Naive B cell (primary cell): ENCODE data around the gene RLBP1. TPM values are rescaled to one million over a fixed set of nuclear protein-coding genes. Genes with fewer than 3 reads are reported as not detected.

ENCODE experiments used
- ATAC-seq, 2 donors: fragments of 150-1000 bp; cut with Tn5 transposase; 2 replicates each; pipeline ENCODE4 v1.10.0; 2021; ENCODE audit warnings: low read depth in 2 of 2, mild to moderate bottlenecking in 2 of 2, moderate library complexity in 2 of 2
- DNase-seq: peaks from one replicate; pipeline ENCODE4 v3.0.0; 2022
- H3K27ac Mint-ChIP-seq, 6 donors: one replicate each; pipeline ENCODE4 v1.8.0; 2020 to 2022; ENCODE audit warnings: mild to moderate bottlenecking in 6 of 6, mixed read lengths in 6 of 6, moderate library complexity in 5 of 6, inconsistent platforms in 2 of 6
- H3K27me3 Mint-ChIP-seq, 3 donors: one replicate each; pipeline ENCODE4 v1.8.0; 2021 to 2022; ENCODE audit warnings: mixed read lengths in 3 of 3, mild to moderate bottlenecking in 1 of 3
- H3K36me3 Mint-ChIP-seq, 2 donors: one replicate each; pipeline ENCODE4 v1.8.0; 2020 to 2022; ENCODE audit warnings: mixed read lengths in 2 of 2, inconsistent platforms in 1 of 2, mild to moderate bottlenecking in 1 of 2
- H3K4me1 Mint-ChIP-seq, 3 donors: one replicate each; pipeline ENCODE4 v1.8.0; 2020 to 2022; ENCODE audit warnings: mixed read lengths in 3 of 3, inconsistent platforms in 1 of 3, mild to moderate bottlenecking in 1 of 3, moderate library complexity in 1 of 3
- H3K4me3 Mint-ChIP-seq, 8 donors: one replicate each; pipeline ENCODE4 v1.8.0; 2020 to 2022; ENCODE audit warnings: mild to moderate bottlenecking in 8 of 8, mixed read lengths in 8 of 8, moderate library complexity in 8 of 8, inconsistent platforms in 2 of 8
- H3K9me3 Mint-ChIP-seq, 7 donors: one replicate each; pipeline ENCODE4 v1.8.0; 2020 to 2022; ENCODE audit warnings: mixed read lengths in 7 of 7, mild to moderate bottlenecking in 5 of 7, inconsistent platforms in 2 of 7, moderate library complexity in 1 of 7
- polyA plus RNA-seq, 6 donors: library from polyadenylated mRNA; unstranded; fragments of 300-500 nt; fragmentation: Illumina TruSeq; gene quantifications; one replicate each; pipeline ENCODE4 v1.2.3, GENCODE V29; 2021; ENCODE audit warnings: low read depth in 6 of 6

Gene RLBP1
- polyA plus RNA-seq, 6 donors from 2014 or later: not detected

DNA sequence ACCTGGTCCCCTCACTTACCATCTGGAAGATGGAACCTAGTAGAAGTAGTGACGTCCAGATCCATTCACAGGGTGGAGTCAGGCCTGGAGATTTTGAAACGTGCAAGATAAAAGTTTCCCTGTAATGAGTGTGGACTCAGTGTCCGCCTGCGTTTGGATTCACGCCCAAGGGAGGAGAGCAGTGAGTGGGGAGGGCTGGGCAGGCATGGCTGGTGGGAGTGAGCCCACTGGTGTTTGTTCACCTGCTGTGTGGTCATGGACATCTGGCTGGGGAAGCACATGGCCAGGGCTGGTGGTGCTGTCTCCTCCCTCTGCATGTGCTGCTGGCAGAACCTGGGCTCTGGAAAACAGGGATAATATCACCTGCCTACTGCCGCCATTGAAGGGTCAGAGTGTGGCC is 37.0 kb downstream of the RLBP1 start:
- Mint-ChIP-seq H3K4me1 (no peaks in the 10 kb centered on the region), H3K9me3 (no peaks in the 10 kb centered on the region), H3K27ac (no peak overlapping the region), H3K27me3 (no peaks in the 10 kb centered on the region), H3K4me3 (peak overlapping the region in 1 of 8 donors; percentile 15), H3K36me3 (peaks cover 15 to 21% of the 10 kb centered on the region in 2 donors)
- no peak for DNase-seq
- ATAC-seq: no peak

DNA sequence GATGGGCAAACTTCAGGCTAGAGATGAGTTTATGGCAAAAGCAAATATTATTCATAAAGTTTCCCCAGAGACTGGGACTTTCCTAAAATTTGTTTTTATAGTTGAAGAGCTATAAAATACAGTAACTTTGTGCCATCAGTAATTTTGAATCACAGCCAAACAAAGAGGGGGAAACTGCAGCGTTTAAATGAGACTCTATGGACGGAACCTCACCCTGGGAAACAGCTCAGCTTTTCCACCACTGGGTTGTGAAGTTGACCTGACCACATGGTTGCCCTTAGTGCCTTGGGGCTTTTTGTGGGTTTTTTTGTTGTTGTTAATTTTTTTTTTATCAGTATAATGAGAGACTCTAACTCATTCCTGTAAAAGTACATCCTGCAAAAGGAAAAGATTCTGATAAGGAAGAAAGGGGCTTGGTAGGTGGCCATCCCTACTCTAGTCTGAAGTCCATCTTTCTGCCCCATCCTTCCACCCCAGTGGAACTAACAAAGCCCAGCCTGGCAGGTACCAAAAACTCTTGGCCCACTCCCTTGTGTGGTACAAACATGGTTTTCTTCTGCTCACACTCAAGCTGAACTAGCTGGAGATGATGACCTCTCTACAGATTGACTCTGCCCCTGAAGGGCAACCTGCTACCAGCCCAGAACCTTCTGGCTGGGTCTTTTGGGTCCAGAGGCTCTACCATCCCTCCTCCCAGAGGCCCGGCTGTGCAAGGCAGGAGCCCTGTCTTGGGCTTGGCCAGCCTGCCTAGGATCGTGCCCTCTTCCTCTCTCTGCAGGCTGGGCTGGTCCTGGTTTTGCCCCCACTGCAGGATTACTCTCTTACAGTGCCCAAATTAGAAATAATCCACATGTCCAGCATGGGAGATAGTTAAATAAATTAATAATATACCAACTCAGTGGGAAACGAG is 41.2 kb downstream of the RLBP1 start:
- Mint-ChIP-seq H3K27ac (no peak overlapping the region), H3K4me1 (no peaks in the 10 kb centered on the region), H3K36me3 (peaks cover 10 to 15% of the 10 kb centered on the region in 2 donors), H3K4me3 (no peak overlapping the region), H3K9me3 (no peaks in the 10 kb centered on the region), H3K27me3 (no peaks in the 10 kb centered on the region)
- ATAC-seq (no peak), DNase-seq (no peak)

DNA sequence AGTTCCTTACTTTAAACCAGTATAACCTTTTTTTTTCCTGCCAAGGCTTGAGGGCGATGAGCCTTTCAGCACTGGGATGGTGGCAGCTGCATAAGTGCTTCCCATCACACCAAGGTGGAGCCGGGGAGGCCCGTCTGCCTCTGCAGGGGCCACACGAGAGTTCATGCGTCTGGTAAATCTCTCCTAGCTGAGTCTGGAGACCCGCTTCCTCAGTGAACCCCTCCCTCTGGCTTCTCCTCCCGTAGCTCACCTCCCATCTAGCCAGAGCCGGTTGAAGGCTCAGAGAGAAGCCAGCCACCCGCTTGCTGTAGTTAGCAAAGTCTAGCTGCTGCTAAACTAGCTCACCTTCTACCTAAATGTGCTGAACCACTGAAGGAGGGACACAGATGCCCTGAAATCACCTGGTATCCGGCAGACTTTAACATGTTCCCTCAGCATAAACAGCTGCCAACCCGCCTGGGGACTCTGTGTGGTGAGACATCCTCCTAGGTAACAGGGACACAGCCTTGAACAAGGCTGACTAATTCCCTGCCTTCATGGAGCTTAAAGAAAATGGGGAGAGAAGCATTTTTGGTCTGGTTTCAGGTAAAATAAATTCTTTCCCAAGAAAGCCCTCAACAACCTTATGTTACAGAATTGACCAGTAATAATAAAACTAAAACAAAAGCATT is 42.9 kb downstream of the RLBP1 start:
- H3K4me3 Mint-ChIP-seq: no peak overlapping the region
- H3K27ac Mint-ChIP-seq: peak overlapping the region in 1 of 6 donors; percentile 3
- DNase-seq (no peak), ATAC-seq (no peak)
- no peaks in the 10 kb centered on the region for H3K27me3 Mint-ChIP-seq
- no peaks in the 10 kb centered on the region for H3K4me1 Mint-ChIP-seq
- no peaks in the 10 kb centered on the region for H3K9me3 Mint-ChIP-seq
- H3K36me3 Mint-ChIP-seq: peaks cover 7 to 10% of the 10 kb centered on the region in 2 donors

DNA sequence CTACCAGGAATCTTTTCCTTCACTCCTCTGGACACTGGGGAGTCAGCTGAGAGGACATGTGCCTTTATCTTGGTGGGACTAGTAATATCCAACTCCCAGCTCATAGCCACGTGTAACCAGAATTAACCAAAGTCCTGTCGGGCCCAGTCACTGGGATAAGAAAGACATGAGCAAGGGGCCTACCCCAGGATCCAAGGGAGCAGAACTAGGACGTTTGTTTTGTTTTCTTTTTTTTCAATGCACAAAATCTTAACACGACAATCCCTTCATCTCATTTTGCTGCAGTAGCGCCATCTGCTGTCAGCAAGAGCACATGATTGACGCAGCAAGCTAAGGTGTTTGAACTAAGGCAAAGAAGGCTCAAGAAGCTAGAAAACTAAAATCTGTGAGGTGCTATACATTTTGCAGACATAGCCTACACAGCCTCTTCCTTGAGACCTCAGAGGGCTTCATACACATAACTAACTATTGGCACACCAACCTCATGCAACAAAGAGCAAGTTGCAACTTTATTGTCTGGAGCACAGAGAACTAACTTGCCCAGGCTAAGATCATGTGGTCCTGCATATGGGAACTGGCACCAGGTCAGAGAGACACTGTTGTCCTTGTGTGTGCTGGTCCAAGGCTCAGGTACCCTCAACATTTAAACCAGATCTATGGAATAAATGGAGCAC is 43.6 kb downstream of the RLBP1 start:
- DNase-seq (peak; percentile 20), ATAC-seq (no peak)
- no peaks in the 10 kb centered on the region for H3K27me3 Mint-ChIP-seq
- peak overlapping the region in 1 of 6 donors; percentile 76 for H3K27ac Mint-ChIP-seq
- H3K36me3 Mint-ChIP-seq: peaks cover 7 to 10% of the 10 kb centered on the region in 2 donors
- H3K4me1 Mint-ChIP-seq: no peaks in the 10 kb centered on the region
- no peaks in the 10 kb centered on the region for H3K9me3 Mint-ChIP-seq
- H3K4me3 Mint-ChIP-seq: no peak overlapping the region

DNA sequence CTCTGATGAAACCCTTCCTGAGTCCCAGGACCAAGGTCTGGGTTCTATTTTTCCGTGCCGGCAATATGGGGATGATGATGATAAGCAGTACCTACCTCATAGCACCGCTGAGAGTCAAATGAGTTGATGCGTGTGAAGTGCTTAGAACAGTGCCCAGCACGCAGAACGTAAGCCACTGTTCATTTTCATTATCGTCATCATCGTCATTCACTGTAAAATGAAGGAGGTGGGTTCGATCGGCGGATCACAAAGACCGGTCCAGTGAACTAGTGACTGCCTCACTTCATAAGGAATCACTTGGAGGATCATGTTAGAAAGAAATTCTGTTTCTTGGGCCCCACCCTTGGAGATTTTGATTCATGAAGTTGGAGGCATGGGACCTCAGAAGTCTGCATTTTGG is 44.3 kb downstream of the RLBP1 start:
- no peaks in the 10 kb centered on the region for H3K4me1 Mint-ChIP-seq
- ATAC-seq: no peak

DNA sequence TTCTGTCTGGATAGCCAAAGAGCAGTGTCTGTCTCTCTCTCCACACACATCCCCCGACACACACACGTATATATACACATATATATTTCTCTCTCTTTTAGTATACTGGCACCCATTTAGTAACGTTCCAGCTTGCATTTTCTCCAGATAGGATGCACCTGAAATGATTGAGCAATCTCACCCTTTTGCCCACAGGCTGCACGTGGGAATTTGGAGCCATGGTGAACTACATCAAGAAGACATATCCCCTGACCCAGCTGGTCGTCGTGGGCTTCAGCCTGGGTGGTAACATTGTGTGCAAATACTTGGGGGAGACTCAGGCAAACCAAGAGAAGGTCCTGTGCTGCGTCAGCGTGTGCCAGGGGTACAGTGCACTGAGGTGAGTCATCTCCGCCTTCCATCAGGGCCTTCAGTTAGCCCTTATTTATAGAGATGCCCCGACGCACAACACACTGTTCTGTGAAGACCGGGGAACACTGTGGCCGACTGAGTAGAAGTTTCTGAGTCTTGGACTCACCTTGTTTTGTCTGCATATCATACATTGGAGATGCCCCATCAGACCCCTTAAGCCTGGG is 45.7 kb downstream of the RLBP1 start:
- no peaks in the 10 kb centered on the region for H3K9me3 Mint-ChIP-seq
- no peaks in the 10 kb centered on the region for H3K4me1 Mint-ChIP-seq
- DNase-seq: no peak
- H3K4me3 Mint-ChIP-seq: no peak overlapping the region
- H3K27me3 Mint-ChIP-seq: no peaks in the 10 kb centered on the region
- no peak for ATAC-seq
- H3K27ac Mint-ChIP-seq: no peak overlapping the region
- peaks cover 5 to 7% of the 10 kb centered on the region in 2 donors for H3K36me3 Mint-ChIP-seq

More for the DNA sequence above, 44.3 kb downstream of the RLBP1 start:
- H3K27ac Mint-ChIP-seq: no peak overlapping the region
- peaks cover 7 to 10% of the 10 kb centered on the region in 2 donors for H3K36me3 Mint-ChIP-seq
- no peaks in the 10 kb centered on the region for H3K9me3 Mint-ChIP-seq
- no peaks in the 10 kb centered on the region for H3K27me3 Mint-ChIP-seq
- no peak for DNase-seq
- H3K4me3 Mint-ChIP-seq: no peak overlapping the region

DNA sequence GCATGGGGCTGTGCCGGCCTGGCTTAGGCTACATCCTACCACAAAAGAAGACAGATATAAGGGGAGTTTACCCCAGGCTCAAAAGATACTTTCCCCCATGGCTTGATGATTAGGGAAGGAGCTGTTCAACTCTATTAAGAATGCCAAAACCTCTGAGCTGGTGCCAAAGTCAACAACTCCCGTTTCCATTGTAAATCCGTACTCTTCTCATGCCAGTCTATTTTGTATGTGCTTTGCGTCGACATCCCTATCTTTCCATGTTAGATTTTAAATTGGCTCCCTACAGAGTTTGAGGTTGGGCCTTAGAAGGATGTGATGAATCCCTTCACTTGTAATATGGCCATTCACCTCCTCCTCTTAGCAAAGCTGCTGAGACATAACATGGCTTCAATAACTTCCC is 46.9 kb downstream of the RLBP1 start:
- Mint-ChIP-seq H3K27me3 (no peaks in the 10 kb centered on the region), H3K4me3 (no peak overlapping the region), H3K4me1 (no peaks in the 10 kb centered on the region), H3K27ac (peak overlapping the region in 2 of 6 donors; percentile 17 to 19), H3K9me3 (no peaks in the 10 kb centered on the region), H3K36me3 (peaks cover 5 to 7% of the 10 kb centered on the region in 2 donors)
- ATAC-seq (no peak), DNase-seq (no peak)

DNA sequence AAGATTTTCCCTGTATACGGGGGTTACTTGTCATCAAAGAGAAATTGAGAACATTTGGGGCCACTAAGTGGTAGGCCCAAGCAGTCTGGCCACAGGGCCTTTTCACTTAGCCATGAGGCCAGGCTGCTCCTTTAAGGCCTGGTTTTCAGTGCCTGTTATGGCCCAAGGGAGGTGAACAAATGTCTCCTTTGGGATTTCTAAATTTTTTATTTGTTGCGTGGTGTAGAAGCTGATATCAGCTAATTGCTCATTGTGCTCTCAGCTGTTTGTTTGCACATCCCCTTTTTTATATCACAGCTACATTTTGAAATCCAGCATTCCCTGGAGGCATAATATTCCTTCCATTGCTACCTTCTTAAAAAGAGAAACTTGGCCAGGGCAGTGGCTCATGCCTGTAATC is 48.5 kb downstream of the RLBP1 start:
- ATAC-seq (no peak), DNase-seq (no peak)
- Mint-ChIP-seq H3K36me3 (peaks cover 5 to 7% of the 10 kb centered on the region in 2 donors), H3K4me1 (no peaks in the 10 kb centered on the region), H3K27ac (no peak overlapping the region), H3K4me3 (peak overlapping the region in 1 of 8 donors; percentile 52), H3K27me3 (no peaks in the 10 kb centered on the region), H3K9me3 (no peaks in the 10 kb centered on the region)

DNA sequence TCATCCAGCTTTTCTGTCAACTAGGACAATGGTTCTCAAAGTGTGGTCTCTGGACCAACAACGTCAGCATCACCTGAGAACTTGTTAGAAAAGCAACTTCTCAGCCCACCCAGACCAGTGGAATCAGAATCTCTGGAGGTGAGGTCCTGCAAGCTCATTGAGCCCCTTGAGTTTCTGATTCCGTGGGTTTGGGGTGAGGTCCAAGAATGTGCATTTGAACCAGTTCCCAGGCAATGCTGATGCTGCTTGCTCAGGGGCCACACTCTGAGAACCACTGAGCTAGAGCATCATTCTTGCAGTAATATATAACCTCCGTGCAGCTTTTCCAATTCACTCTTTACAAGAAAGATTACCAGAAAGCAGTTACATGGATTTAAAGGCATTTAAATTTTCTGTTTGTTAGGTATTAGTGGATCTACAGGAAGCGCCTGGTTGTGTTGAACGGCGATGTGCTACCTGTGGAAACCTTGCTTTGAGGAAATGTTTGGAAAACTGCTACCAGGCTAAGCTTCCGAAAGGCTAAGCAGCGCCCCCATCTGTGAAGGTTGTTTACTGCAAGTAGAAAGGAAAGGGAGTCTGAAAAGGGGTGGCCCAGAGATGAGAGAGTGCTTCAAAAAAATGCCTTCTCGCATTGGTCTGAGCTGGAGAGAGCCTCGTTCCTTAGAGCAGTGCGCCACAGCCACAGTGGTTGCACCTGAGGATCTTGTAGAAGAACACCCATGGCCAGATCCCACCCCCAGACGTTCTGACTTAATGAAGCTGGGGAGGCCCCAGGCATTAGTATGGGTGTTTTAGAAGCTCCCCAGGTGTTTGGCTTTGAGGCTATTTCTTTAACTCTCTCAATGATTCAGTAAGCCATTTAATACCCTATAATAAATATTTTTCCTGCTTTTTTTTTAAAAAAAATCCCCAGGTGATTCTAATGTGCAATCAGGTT is 50.0 kb downstream of the RLBP1 start:
- H3K4me1 Mint-ChIP-seq: peaks cover 4 to 5% (median 4%) of the 10 kb centered on the region in 3 donors
- peaks cover 2 to 3% of the 10 kb centered on the region in 2 donors for H3K36me3 Mint-ChIP-seq
- no peak for ATAC-seq
- no peak for DNase-seq
- peak overlapping the region in 2 of 6 donors; percentile 29 to 70 for H3K27ac Mint-ChIP-seq
- H3K4me3 Mint-ChIP-seq: no peak overlapping the region
- H3K9me3 Mint-ChIP-seq: no peaks in the 10 kb centered on the region
- no peaks in the 10 kb centered on the region for H3K27me3 Mint-ChIP-seq

DNA sequence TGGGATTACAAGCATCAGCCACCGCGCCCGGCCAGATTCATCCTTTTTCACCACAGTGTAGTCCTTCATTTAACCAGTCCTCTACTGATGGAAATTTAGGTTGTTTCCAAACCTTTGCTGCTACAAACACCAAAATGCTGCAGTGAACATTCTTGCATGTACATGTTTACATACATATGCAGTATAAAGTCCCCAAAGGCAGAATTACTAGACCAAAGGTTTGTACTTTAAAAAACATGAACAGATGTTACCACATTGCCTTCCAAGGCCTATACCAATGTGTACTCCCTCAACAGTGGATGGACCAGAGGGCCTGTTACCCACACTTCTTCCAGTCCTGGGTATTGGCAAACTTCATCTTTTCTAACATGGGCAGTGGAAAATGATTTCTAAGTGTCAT is 51.0 kb downstream of the RLBP1 start:
- no peak for DNase-seq
- peak overlapping the region in 1 of 6 donors; percentile 39 for H3K27ac Mint-ChIP-seq

DNA sequence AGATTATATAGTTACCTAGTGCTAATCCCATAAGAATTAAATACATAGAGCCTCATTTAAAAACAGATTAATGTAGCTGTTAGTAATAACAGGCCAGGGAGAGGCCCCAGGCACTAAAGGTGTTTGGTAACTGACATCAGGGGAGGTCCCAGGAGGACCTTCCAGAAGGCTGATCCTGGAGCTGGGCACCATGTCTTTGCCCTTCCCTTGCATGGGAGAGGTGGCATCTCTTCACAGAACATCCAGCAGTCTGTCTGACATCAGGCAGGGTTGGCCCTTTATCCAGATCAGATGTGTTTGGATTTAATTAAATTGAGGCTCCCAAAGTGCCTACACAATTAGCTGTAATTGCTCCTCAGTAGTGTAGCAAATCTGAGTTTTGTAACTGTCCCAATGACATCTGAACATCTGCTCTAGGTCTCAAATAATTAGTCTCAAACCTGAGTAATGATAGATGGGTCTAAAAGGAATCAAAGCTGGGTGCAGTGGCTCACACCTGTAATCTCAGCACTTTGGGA is 53.0 kb downstream of the RLBP1 start:
- H3K27ac Mint-ChIP-seq: peak overlapping the region in 2 of 6 donors; percentile 33
- no peaks in the 10 kb centered on the region for H3K9me3 Mint-ChIP-seq
- no peaks in the 10 kb centered on the region for H3K27me3 Mint-ChIP-seq
- no peak overlapping the region for H3K4me3 Mint-ChIP-seq
- no peak for ATAC-seq
- H3K36me3 Mint-ChIP-seq: no peaks in the 10 kb centered on the region
- peaks cover 4 to 5% (median 4%) of the 10 kb centered on the region in 3 donors for H3K4me1 Mint-ChIP-seq
- DNase-seq: no peak

More for the DNA sequence above, 51.0 kb downstream of the RLBP1 start:
- no peaks in the 10 kb centered on the region for H3K9me3 Mint-ChIP-seq
- ATAC-seq: no peak
- peaks cover 4 to 5% (median 4%) of the 10 kb centered on the region in 3 donors for H3K4me1 Mint-ChIP-seq
- H3K36me3 Mint-ChIP-seq: no peaks in the 10 kb centered on the region
- no peak overlapping the region for H3K4me3 Mint-ChIP-seq
- H3K27me3 Mint-ChIP-seq: no peaks in the 10 kb centered on the region
